Activated T-helper 9 cell treated with anti-CD3 and anti-CD28 coated beads, Interleukin-2, amount 50 U/mL, for 16 hours (primary cell): ENCODE measurements around the gene NKTR.

Experiments
- DNase-seq: peaks from one replicate; pipeline ENCODE4 v3.0.0-alpha.2; 2020; ENCODE audit warnings: low read depth

The NKTR gene

DNA sequence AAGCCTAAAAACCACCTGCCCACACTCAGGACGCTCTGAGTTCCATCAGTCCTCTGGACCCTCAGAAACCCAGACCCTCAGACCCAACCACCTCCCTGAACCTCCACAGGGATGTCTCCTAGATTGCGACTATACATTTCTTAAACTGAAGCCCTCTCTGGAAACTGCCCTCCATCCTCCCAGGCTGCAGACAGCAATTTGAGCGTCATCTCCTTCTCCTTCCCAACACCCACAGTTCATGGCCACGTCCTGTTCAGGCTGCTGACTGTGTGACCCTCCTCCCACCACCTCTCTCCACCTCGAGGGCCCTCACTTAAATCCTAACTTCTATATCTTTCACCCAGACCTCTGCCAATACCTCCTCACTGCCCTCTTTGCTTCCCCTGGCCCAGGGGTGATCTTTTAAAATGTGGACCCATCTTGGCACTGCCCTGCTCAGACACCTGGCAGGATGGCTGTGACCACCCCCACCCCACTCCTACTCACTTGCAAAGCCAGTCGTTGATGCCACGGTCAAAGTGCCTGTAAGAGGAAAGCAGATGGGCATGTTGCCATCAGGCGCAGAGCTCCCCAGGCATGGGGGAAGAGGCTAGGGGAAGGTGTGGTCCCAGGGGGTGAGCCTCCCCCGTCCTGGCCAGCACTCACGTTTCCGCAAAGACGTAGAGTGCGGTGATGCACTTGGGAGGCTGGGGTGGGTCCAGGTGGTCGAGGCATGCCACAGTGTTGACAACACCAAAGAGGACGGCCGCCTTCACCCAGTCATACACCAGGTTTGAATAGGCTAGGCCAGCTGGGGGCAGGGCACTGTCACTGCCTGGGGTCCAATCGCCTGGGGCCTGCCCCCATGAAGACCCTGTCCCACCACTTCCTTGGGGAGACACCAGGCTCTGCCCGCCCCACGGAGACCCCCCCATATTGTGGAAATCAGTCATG is 96.1 kb downstream of the NKTR start:
- no peak for DNase-seq

GRCh38 chr3:42697289-42698051 is 97.0 kb downstream of the NKTR start:
- no peak for DNase-seq
